ENCODE results near the gene FH.

The FH gene

DNA sequence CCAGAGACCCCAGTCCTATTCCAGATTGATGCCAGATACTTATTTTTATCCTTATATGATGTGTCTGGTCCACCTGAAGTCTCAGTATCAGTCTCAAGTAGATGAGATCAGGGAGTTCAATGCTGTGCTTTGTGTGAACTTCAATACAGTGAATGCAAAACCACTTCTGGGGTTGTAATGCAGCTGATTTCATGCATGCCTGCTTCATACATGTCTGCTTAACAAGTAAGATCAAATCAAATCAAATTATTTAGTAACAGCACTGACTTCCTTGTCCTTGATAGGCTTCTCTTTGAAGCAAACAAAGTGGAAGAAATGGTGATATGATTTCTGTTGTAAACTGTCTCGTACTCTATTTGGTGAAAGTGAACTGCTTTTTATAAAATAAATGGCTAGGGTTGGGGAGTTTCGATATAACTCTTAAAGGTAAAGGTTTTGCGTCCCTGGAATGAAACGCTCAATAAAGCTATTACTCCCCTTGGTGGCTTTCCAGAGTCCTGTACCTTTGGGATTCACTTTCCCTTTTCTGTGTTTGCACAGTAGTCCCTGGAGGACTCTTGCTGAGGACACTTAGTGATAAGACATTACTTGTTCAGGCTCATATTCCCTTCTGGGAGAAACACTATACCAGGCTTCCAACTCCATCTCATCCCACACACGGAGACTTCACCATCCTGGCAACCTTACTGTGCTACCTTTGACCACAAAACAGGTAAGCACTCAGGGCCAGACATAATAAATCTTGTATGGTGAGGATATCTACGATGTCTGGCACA is 59.3 kb downstream of the FH start:
- no peaks in the 10 kb centered on the region for H4K20me1 ChIP-seq (ENCODE audit: insufficient read depth, low read length, poor library complexity, severe bottlenecking)
- TF ChIP-seq EZH2phosphoT487 (IDR thresholded peaks at IDR 0.05; ENCODE audit: borderline replicate concordance) (no peak), CTCF (conservative IDR thresholded peaks at IDR 0.05; ENCODE audit: low read length) (no peak)
- H2AFZ ChIP-seq (ENCODE audit: low read length) = no peak overlapping the region
- H3K4me1 ChIP-seq (ENCODE audit: insufficient read depth, low read length, poor library complexity, severe bottlenecking) = no peaks in the 10 kb centered on the region
- H3K9me3 ChIP-seq (ENCODE audit: insufficient read depth, low read depth, low read length) = no peaks in the 10 kb centered on the region
- no peak overlapping the region for H3K4me3 ChIP-seq (ENCODE audit: low read length, poor library complexity, severe bottlenecking)
- no peaks in the 10 kb centered on the region for H3K27me3 ChIP-seq (ENCODE audit: insufficient read depth, low read length, poor library complexity, severe bottlenecking)
- no peaks in the 10 kb centered on the region for H3K36me3 ChIP-seq (ENCODE audit: insufficient read depth, low read length)
- no peaks in the 10 kb centered on the region for H3K9me2 ChIP-seq (replicated peaks; ENCODE audit: low read depth, low read length)
- no peaks in the 10 kb centered on the region for H3F3A ChIP-seq (ENCODE audit: low read depth)
- no peaks in the 10 kb centered on the region for H3K79me2 ChIP-seq (ENCODE audit: insufficient read depth, low read length)
- H3K4me2 ChIP-seq (ENCODE audit: low read depth, low read length, poor library complexity, severe bottlenecking) = no peak overlapping the region
- no peak overlapping the region for H3K9ac ChIP-seq (ENCODE audit: low read depth, low read length, poor library complexity, severe bottlenecking)

- H3K4me2 ChIP-seq (ENCODE audit: low read depth, low read length, poor library complexity, severe bottlenecking) = no peak overlapping the region
- no peaks in the 10 kb centered on the region for H3F3A ChIP-seq (ENCODE audit: low read depth)
- H3K36me3 ChIP-seq (ENCODE audit: insufficient read depth, low read length) = no peaks in the 10 kb centered on the region
- H2AFZ ChIP-seq (ENCODE audit: low read length) = no peak overlapping the region
- H3K4me3 ChIP-seq (ENCODE audit: low read length, poor library complexity, severe bottlenecking) = no peak overlapping the region
- no peaks in the 10 kb centered on the region for H3K27me3 ChIP-seq (ENCODE audit: insufficient read depth, low read length, poor library complexity, severe bottlenecking)
- no peaks in the 10 kb centered on the region for H3K9me3 ChIP-seq (ENCODE audit: insufficient read depth, low read depth, low read length)
- H3K9me2 ChIP-seq (replicated peaks; ENCODE audit: low read depth, low read length) = no peaks in the 10 kb centered on the region
- no peaks in the 10 kb centered on the region for H4K20me1 ChIP-seq (ENCODE audit: insufficient read depth, low read length, poor library complexity, severe bottlenecking)
- H3K4me1 ChIP-seq (ENCODE audit: insufficient read depth, low read length, poor library complexity, severe bottlenecking) = no peaks in the 10 kb centered on the region
- no peak overlapping the region for H3K9ac ChIP-seq (ENCODE audit: low read depth, low read length, poor library complexity, severe bottlenecking)
- TF ChIP-seq EZH2phosphoT487 (IDR thresholded peaks at IDR 0.05; ENCODE audit: borderline replicate concordance) (no peak), CTCF (conservative IDR thresholded peaks at IDR 0.05; ENCODE audit: low read length) (no peak)
- H3K79me2 ChIP-seq (ENCODE audit: insufficient read depth, low read length) = no peaks in the 10 kb centered on the region
These were observed 60.3 kb downstream of the FH start for GRCh38 chr1:241459186-241459802.

DNA sequence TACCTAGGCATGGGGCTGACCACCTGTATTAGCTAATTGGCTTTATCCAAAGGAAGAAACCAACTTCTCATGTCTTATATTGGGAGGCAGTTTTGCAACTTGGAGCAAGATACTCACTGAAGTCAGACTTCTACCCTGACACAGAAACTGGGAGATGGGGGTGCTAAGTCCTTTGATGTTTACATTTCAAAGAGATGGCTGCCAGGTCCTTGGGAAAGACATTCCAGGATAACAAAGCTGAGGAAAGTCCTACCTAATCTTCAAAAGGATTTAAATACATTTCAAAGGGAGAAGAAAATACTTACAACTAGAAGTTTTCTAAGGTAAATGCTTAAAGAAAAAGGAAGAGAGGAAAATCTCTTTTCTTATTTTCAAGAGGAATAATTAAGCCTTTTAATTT is 62.1 kb downstream of the FH start:
- TF ChIP-seq CTCF (conservative IDR thresholded peaks at IDR 0.05; ENCODE audit: low read length) (no peak), EZH2phosphoT487 (IDR thresholded peaks at IDR 0.05; ENCODE audit: borderline replicate concordance) (no peak)
- no peaks in the 10 kb centered on the region for H3F3A ChIP-seq (ENCODE audit: low read depth)
- no peaks in the 10 kb centered on the region for H4K20me1 ChIP-seq (ENCODE audit: insufficient read depth, low read length, poor library complexity, severe bottlenecking)
- no peaks in the 10 kb centered on the region for H3K9me3 ChIP-seq (ENCODE audit: insufficient read depth, low read depth, low read length)
- no peaks in the 10 kb centered on the region for H3K27me3 ChIP-seq (ENCODE audit: insufficient read depth, low read length, poor library complexity, severe bottlenecking)
- no peaks in the 10 kb centered on the region for H3K4me1 ChIP-seq (ENCODE audit: insufficient read depth, low read length, poor library complexity, severe bottlenecking)
- no peak overlapping the region for H2AFZ ChIP-seq (ENCODE audit: low read length)
- H3K9ac ChIP-seq (ENCODE audit: low read depth, low read length, poor library complexity, severe bottlenecking) = no peak overlapping the region
- H3K36me3 ChIP-seq (ENCODE audit: insufficient read depth, low read length) = no peaks in the 10 kb centered on the region
- H3K4me3 ChIP-seq (ENCODE audit: low read length, poor library complexity, severe bottlenecking) = no peak overlapping the region
- H3K4me2 ChIP-seq (ENCODE audit: low read depth, low read length, poor library complexity, severe bottlenecking) = no peak overlapping the region
- no peaks in the 10 kb centered on the region for H3K79me2 ChIP-seq (ENCODE audit: insufficient read depth, low read length)
- no peaks in the 10 kb centered on the region for H3K9me2 ChIP-seq (replicated peaks; ENCODE audit: low read depth, low read length)
